Suppressor macrophage treated with lipopolysaccharide for 4 hours (primary cell): ENCODE results near the gene GGCT.

ENCODE experiments used
- DNase-seq: peaks from one replicate; pipeline ENCODE4 v3.0.0-alpha.2; 2020

Gene GGCT

DNA sequence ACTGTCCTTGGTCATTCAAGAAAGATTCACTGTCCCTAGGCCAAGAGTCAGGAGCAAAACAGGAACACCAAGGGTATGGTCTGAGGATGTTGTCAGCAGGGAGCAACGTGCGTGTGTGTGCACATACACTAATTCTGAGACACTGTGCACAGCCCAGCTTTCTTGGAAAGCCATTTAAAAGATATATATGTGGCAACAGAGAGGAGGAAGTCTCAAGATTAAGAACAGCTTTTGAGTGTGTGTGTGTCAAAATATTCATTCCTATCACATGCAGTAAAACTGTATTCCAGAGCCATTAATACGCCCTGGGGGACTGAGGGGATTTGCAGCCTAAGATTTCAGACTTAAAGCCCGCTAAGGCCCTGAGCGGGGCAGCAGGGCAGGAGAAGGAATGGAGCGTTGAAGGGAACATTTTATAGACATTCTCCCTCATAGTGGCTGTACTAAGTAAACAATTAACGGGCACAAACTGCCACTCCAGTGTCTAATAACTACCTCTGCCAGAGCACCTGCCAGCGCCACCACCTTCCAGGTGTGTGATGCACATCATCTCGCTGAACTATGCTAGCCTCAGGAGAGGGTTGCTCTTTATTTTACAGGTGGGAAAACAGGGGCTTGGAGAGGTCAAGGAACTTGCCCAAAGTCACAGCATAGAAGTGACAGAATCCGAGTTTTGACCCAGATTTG lies 28.0 kb downstream of the GGCT start:
- DNase-seq = peak; percentile 79

DNA sequence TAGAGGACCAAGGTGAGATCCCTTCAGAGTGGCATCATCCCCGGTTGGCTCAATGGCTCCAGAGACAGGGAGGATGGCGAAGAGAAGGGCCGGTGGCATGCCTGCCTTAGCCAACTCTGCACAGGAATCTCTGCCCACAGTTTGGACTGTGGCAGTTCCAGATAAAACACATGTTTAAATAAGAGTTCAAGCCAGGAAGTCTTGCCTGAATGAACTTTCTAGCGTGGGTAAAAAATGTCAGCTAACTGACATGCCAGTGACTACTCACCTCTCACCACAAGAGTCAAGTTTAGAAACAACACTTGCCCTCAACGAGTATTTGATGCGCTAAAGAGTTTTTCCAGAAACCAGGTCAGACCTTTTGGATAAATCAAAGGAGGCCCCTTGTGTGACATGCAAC lies 29.0 kb downstream of the GGCT start:
- DNase-seq = no peak

DNA sequence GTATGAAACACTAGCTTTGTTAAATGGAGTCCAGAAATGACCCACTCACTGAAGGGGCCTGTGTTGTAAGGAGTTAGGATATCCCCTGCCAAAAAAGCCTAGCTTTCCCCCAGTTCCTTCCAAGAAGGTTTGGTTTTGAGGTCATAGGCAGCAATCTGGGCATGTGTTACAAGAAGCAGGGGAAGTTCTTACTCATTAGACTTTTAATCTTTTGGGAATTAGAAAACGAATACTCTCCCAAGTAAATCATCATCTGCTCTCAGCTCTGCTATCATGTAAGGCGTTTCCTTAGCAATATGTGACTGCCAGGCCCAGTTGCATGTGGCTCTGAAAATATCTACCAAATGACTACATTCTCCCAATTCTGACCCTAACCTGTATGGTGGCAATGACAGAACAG lies 29.7 kb downstream of the GGCT start:
- peak; percentile 82 for DNase-seq

DNA sequence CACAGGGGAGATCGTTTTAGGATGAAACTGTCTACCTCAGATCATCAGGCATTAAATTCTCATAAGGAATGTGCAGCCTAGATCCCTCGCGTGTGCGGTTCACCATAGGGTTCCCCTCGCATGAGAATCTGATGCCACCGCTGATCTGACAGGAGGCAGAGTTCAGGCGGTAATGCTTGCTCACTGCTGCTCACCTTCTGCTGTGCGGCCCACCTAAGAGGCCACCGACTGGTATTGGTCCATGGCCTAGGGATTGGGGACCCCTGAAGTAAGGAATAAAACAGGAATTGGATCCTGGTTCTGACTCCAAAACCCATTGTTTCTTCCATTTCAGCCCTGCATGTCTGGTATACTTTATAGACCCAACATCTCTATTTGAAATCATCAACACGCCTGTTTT lies 30.1 kb downstream of the GGCT start:
- no peak for DNase-seq

DNA sequence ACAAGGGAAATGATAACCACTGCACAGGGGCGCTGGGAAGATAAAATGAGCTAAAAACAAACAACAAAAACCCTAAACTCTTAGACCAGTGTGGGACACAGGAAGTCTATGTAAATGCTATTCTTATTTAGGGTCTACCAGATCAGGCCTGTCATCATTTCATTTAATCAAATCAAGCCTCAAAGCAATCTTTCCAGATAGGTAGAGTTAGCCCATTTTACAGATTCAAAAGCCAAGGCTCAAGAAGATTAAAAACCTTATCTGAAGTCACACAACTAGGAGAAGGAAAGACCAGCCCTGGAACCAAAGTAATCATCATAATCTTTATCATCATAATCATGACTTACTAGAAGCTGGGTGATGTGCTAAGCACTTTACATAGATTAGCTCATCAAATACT lies 30.7 kb downstream of the GGCT start:
- peak; percentile 48 for DNase-seq

DNA sequence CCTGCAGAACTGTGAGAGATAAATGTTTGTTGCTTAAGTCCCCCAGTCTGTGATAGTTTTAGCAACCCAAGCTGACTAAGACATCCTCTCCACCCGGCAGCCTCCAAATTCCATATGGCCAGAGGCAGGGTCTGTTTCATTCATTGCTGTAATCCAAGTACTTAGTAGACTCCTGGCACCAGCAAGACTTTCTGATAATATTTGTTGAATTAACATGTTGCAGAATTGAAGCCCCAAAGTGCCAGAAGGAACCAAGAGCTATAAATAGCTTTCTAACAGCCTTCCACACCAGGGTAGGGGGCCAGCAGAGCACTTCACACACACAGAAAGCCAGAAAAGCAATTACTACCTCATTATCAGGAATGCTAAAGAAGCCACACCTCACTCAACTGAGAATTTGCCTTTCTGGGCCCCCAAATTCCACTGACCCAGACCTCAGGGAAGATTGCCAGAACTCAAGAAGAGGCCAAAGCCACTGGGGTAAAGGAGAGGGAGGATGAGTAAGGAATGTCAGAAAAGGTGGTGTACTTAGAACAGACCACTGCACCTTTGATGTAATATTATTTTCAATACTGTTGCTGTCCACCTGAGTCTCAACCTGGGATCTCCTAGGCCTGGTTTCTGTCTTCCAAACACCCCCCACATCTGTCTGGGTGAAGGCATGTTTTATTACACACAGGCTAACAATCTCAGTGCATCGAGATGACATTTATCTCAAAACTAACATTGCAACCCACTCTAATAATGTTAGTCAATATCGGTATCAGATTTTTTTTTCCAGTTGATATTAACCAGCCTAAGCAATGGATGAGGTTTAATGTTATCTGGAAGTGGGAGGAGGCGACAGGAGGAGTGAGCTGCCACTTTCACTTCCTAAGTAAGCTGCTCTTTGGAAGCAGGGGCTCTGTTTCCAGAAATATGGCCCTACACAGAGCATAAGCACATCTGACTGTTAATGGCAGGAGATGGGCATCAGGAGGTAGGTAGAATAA lies 31.5 kb downstream of the GGCT start:
- peak; percentile 43 for DNase-seq

DNA sequence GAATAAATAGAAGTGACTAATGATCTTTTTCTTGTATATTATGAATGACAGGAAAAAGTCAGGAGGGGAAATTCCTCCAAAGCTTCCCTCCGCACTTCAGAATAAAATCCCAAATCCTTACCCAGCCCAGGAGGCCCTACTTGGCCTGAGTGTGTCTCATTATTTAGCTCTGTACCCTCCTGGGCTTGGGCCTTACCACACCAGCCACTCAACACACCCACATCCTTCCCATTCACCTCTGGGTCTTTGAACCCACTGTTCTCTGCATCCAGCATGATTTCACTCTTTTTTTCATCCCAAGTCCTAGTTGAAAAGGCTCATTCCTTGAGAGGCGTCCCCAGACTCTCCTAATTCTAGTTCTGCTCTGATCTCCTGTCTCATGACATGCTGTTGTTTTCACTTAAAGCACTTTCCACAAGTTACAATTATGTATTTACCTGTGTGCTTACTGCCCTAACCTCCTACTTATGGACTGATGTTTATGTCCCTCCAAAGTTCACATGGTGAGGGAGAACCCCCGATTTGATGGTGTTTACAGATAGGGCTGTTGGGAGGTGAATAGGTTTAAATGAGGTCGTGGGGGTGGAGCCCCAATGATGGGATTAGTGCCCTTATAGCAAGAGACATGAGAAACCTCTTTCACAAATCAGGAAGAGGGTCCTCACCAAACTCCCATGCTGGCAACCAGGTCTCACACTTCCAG lies 32.4 kb downstream of the GGCT start:
- no peak for DNase-seq

DNA sequence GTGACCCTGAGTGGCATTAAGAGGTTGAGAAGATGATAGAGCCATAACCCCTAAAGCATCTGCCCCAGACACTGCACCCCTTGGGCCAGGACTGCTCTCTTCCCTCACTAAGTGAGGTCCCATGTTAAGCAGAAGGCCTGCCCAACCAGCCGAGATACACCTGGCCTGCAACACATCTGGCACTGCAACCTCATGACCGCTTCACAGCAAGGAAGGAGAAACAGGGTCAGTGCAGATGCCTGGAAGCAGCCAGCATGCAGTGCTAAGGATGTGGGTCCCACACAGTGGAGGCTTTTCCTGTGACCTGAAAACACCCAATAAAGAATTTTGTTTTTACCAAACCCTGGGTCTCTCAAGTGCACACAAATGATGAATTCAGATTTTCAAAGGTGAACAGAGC lies 33.4 kb downstream of the GGCT start:
- no peak for DNase-seq

DNA sequence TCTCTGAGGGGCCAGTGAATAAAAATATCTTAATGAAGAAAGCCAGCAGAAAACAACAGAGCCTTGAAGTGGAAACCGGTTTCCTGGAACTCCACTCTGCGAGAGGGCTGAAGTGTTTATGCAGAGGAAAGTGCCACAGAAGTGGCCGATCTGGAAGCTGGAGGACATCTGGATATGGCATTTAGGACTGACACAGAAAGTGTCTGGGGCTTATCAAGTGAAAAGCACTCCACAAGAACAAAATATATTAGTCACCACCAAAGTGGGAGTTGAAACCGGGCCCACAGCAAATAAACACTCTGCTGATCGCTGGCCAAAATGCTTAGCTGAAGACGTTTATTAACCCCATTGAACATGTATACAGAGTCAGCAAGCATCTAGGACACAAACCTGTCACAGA lies 33.9 kb downstream of the GGCT start:
- no peak for DNase-seq

DNA sequence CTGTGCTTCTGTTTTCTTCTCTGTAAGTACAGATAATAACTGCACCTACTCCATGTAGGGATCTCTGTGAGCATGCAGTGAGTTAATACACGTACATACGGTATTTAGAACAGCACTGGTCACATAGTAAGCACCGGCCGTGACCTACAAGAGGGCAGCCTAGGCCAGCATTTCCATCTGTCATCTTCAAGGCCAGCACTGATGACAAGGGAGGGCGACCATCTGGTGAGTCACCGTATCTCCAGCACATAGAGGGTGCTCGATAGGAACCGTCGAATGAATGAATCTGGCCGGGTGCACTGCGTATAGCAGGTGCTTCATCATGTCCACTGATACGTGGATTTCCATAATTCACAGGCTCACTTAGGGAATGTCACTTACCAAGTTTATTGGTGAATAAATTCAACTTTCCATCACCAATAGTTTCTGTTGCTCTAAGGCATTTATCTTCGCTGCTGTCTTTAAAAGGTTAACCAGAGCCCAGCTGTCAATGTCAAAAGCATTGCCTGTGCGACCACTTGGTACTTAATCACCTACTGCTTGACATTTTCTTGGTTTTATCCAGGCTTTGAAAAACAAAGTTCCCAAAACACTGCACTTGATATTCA lies 34.4 kb downstream of the GGCT start:
- no peak for DNase-seq

DNA sequence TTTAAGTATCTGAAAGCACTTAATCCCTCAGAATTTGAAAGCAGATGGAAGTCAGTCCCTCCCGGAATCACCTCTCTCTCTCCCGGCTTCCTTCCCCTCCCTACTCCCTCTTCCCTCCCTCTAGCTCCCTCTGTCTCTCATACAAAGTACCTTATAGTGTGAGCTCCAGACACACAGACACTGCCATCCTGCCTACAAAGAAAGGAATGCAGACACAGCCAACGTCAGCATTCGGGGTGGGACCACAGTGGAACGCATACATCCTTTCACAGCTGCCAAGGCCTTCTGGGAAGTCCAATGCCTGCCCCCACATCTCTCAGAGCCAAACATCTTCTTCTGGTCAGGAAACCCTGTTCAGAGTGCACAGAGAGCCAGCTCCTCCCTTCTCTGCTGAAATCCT lies 35.3 kb downstream of the GGCT start:
- DNase-seq = peak; percentile 40

DNA sequence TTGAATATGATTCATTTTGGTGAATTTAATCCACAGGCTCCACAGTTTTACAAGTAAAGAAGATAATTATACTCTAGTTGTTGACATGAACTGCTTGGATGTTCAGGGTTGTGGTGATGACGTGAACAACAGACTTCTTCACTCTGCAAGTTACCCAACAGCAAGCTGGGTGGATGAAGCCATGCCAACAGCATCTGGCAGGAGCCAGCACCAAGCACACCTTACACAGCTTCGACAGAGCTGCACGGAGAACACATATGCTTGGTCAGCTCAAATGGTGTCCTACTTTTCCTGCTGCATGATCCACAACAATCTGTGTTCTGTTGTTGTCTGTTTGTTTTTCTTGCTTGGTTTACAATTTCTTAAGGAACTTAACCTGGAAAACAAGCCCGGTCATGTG lies 35.8 kb downstream of the GGCT start:
- no peak for DNase-seq

DNA sequence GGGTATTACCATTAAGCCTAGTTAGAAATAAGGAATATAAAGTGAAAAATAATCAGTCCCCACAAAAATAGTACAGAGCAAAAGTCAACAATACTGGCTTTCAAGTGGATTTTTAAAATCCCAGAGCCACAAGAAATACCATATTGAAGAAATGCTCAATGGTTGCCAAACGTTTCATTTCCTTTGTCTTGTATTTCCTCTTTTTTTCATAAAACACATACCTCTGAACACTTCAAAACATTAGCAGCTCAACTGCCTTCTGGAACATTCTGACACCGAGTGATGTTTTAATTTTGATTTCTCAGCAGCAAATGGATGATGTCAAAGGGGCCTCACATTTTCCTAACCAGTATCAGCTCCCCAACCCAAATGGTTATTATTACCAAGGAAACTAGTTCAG lies 36.6 kb downstream of the GGCT start:
- DNase-seq = peak; percentile 56

DNA sequence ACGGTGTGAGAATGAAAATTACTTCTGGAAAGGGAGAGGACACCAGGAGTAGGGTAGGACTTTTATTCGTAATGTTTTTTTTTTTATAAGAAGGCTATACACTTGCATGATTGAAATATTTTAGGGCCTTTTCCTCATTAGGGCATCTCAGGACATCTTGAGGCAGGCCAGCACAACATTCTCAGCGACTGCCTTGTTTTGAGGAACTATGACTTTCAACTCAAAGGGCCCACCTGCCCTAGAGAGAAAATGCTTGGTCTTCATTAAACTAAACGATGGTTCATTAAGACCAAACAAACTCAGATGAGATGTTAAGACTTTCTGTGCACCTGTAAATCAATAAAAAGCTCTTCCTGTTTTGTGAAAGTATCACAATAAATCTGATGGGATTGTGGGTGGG lies 37.4 kb downstream of the GGCT start:
- no peak for DNase-seq

DNA sequence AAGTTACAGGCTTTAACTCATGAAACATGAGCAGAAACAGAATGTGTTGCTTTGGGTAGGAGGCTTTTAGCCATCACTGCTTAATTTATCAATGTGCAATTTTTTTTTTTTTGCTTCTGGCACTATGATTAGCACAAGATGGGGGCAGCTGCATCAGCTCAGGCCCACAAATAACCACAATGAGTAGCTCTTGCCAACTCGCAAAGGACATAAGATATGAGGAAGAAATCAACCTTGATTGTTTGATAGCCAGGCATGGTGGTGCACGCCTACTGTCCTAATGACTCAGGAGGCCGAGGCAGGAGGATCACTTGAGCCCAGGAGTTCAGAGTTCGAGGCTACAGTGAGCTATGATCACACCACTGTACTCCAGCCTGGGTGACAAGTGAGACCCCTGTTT lies 38.4 kb downstream of the GGCT start:
- no peak for DNase-seq

DNA sequence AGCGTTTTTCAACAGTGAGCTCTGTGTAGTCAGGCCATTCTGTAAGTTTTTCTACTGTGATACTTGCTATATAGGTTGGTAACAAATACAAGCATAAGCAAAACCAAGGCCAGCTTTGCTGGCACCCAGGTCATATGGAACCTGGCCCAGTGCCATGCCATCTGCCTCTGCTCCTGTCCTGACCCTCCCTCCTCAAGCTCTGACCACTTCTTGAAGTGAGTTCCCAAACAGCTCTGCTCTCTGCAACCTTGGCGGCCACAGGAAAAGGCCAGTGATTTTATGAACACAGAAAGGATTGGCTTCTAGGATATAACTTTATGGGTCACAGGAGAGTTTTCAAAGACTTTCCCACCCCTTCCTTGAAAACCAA lies 38.8 kb downstream of the GGCT start:
- DNase-seq = no peak

DNA sequence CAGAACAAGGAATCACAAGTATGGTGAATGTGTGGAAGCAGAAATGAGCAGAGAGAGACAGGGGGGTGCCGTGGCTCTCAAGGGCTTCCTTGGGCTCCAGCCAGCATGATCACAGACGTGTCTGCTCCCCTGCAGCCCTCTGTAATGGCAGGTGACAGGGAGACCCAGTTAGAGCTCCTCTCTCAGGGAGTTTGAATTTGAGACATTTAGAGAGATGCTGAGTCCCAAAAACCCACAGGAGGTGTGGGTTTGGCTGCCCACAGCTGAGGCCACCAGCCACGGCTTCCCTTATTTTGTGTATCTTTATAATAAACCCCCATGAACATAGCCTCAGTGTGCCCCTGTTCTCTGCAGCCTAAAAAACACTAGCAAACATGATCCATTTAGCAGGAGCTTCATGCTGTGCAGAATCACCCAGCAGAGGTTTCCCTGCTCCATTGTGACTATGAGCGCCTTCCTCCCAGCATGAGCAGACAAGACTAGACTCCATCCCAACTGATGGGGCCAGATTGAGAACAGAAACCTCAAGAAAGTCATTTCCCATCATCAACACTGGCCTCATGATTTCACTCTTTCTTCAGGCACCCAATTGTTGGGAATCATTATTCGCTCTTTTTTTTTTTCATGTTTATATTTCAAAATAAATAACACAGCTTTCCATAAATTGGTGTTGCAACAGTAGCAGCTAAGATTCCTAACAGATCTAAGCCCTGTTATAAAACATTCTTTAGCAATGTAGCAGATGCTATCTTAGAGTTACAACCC lies 39.4 kb downstream of the GGCT start:
- peak; percentile 76 for DNase-seq

DNA sequence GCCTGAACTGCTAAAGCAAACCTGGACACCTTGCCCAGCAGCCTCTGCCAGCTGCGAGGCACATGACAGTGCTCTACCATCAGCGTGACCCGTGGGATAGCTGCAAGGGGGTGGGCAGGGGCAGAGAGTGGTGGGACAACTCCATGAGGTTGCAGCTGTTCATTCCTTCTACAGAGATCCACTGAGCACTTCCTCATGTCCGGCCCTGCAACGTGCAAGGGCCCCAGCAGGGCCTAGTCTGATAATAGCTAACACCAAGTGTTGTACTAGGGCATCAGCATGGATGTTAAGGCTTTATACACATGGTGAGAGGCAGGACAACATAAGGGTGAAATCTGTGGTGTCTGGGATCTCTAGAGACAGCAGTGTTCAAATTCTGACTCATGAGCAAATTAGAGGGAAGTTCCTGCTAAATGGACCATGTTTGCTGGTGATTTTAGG lies 40.4 kb downstream of the GGCT start:
- peak; percentile 62 for DNase-seq

DNA sequence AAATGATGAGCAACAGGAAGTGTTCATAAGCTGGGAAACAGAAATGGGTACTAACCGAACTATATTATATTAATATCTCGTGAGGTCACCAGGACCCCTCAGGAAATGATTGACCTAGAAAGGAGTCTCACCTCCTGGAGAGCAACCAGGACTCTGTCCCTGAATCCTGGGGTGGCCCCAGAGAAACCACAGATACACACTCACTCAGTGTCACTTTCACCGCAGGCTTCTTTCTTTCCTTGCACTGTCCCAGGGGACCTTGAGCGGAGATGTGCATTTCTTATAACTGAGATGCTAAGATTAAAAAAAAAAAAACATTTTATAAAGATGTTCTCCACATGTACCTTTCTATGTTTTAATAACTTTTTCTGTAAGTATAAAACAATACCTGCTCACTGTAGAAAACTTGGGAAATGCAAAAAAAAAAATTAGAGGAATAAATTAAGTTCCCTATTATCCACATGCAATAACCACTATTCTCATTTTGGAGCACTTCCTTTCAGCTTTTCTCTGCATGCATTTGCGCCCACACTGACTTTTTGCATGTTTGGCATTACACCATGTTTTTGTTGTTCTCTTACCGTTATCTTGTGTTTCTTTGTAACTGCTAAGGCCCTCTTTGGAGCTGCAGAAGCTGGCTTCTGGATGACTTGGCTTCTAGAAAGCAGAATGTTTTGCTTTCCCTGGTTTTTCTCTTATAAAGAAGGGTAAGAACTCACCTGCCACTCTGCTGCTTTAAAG lies 41.1 kb downstream of the GGCT start:
- peak; percentile 50 for DNase-seq

DNA sequence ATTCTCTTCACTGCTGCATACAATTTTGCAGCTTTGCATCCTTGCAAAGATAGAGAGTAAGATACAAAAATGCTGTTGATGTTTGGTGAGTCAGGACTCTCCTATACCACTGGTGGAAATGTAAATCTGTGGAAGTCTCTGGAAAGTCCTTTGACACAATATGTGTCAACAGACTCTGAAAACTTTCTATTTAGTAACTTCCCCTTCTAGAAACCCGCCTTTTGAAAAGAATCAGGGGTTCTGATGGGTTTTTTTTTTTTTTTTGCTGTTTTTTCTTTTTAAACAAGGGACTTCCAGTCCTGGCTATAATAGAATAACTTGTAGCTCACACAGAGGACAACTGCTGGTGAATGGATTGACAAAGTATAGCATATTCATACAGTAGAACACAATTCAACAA lies 42.5 kb downstream of the GGCT start:
- peak; percentile 88 for DNase-seq

DNA sequence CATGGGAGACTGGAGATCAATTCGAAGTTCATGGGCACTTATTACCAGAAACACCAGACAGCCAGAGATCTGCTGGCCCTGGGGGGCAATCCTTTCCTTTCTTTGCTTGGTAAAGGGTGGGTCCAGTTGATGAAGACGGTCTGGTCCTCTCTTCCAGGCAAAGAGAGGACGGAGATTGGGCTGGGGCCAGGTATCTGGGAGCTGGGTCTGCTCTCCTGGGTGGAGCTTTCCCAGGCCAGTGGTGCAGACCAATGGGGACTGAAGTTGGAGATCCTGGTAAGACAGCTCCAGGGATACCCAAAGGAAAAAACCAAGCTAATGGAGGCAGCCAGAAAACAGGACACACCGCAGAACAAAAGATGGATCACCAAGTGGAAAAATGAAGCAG lies 44.4 kb downstream of the GGCT start:
- DNase-seq = no peak
